Small intestine (tissue), 7 donors: ENCODE data around the gene RALGPS2. TPM values are rescaled to one million over a fixed set of nuclear protein-coding genes. Genes with fewer than 3 reads are reported as not detected.

Source experiments
- DNase-seq, 2 donors: peaks; one replicate each; pipeline versions ENCODE4 v3.0.0 to v3.0.0-alpha.2; 2013
- FAIRE-seq: peaks from 2 replicates; lab custom pipeline; 2012; peaks lifted over from hg19 to GRCh38; lab: Jason Lieb, UNC
- H3K27ac ChIP-seq, 3 donors: one replicate each; pipeline ENCODE4 v1.5.1; 2013; ENCODE audit warnings: low read length in 2 of 3, mild to moderate bottlenecking in 2 of 3, control low read depth in 1 of 3, inconsistent platforms in 1 of 3, low read depth in 1 of 3, moderate library complexity in 1 of 3
- H3K27me3 ChIP-seq, 3 donors: one replicate each; pipeline ENCODE4 v1.6.1; 2013; ENCODE audit warnings: low read length in 3 of 3, inconsistent platforms in 1 of 3; ENCODE audit not compliant: control insufficient read depth in 3 of 3, insufficient read depth in 3 of 3
- H3K36me3 ChIP-seq, 3 donors: one replicate each; pipeline ENCODE4 v1.6.1; 2013; ENCODE audit warnings: low read length in 3 of 3, inconsistent platforms in 1 of 3, low read depth in 1 of 3, mild to moderate bottlenecking in 1 of 3, moderate library complexity in 1 of 3; ENCODE audit not compliant: control insufficient read depth in 3 of 3, insufficient read depth in 2 of 3
- H3K4me1 ChIP-seq, 3 donors: one replicate each; pipeline ENCODE4 v1.6.1; 2013; ENCODE audit warnings: low read length in 2 of 3, inconsistent platforms in 1 of 3, low read depth in 1 of 3, mild to moderate bottlenecking in 1 of 3, moderate library complexity in 1 of 3; ENCODE audit not compliant: control insufficient read depth in 3 of 3, insufficient read depth in 2 of 3
- H3K4me3 ChIP-seq, 3 donors: one replicate each; pipeline ENCODE4 v1.5.1; 2013; ENCODE audit warnings: low read length in 3 of 3, control low read depth in 1 of 3, inconsistent platforms in 1 of 3, low read depth in 1 of 3, mild to moderate bottlenecking in 1 of 3, moderate library complexity in 1 of 3
- H3K9me3 ChIP-seq, 2 donors: one replicate each; pipeline ENCODE4 v1.6.1; 2013; ENCODE audit warnings: low read depth in 1 of 2, low read length in 1 of 2; ENCODE audit not compliant: control insufficient read depth in 2 of 2, insufficient read depth in 1 of 2
- WGBS, 3 donors: extraction: QIAGEN DNeasy Blood & Tissue Kit; methylation state at CpG; one replicate each; pipeline ENCODE4 v1.1.7; 2013; 5-methylcytosine and 5-hydroxymethylcytosine counted together
- polyA plus RNA-seq, 4 donors: library from polyadenylated mRNA; stranded (reverse) in 3 of 4; unstranded in 1 of 4; fragments of 200-250 nt in 3 of 4; fragments of 120-200 nt in 1 of 4; gene quantifications; one replicate each; pipeline versions ENCODE4 v1.2.1 to v1.2.3, GENCODE V29; 2013
- donor health status: healthy with polysubstance abuse.
- donor health status: control.
- donor health status: control.
- donor health status: Bipolar disorder and iron deficiency.
- donor health status: healthy.

RALGPS2 gene
- polyA plus RNA-seq, 4 donors: 5.2 to 27.1 (median 6.8) TPM

DNA sequence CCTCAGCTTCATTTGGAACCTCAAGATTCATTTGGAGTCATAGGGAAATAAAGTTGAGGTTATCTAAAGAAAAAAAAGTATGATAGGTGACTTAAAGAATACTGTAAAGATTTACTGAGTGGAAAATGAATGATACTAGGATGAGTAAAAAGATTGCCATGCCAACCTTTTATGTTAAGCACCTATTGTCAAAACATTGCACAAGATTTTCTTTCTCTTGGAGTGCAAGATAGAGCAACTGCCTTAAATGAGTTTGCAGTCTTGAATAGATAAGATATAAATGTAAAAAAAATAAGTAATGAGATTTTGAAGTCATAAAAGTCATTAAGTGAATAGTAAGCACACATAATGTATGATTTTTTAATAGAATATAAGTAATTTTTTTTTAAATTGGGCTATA, 150.9 kb downstream of the RALGPS2 start:
- H3K4me3 ChIP-seq: no peak overlapping the region
- FAIRE-seq (no peak), DNase-seq (no peak)
- H3K36me3 ChIP-seq: peaks cover 0 to 6% (median 0%) of the 10 kb centered on the region in 3 donors
- no peak overlapping the region for H3K27ac ChIP-seq
- H3K4me1 ChIP-seq: peaks cover 3 to 11% (median 5%) of the 10 kb centered on the region in 3 donors
- H3K27me3 ChIP-seq: no peaks in the 10 kb centered on the region
- no peaks in the 10 kb centered on the region for H3K9me3 ChIP-seq

DNA sequence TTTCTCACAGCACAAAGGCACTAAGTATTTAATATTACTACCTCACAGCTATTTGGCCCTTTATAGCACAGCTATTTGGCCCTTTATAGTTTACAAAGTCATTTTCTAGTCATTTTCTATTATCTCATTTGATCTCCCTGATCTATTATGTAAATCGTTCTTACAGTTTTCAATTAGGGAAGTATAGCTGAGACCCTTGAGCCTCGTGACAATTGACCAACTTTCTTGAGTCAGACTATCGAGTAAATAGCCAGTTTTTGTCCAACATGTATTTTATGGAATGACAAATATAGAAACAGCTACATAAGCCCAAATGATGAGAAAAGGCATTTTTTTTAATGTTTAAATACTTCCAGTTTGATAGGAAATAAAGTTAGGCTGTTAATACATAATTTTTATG, 152.9 kb downstream of the RALGPS2 start:
- whole genome bisulfite sequencing, 3 donors: 82 to 85% (median 83%) methylated on average over 3 of the region's 3 CpGs
- H3K27me3 ChIP-seq: no peaks in the 10 kb centered on the region
- peaks cover 0 to 6% (median 0%) of the 10 kb centered on the region in 3 donors for H3K36me3 ChIP-seq
- no peak overlapping the region for H3K4me3 ChIP-seq
- no peaks in the 10 kb centered on the region for H3K9me3 ChIP-seq
- DNase-seq: no peak
- FAIRE-seq: no peak
- no peaks in the 10 kb centered on the region for H3K4me1 ChIP-seq
- no peak overlapping the region for H3K27ac ChIP-seq

DNA sequence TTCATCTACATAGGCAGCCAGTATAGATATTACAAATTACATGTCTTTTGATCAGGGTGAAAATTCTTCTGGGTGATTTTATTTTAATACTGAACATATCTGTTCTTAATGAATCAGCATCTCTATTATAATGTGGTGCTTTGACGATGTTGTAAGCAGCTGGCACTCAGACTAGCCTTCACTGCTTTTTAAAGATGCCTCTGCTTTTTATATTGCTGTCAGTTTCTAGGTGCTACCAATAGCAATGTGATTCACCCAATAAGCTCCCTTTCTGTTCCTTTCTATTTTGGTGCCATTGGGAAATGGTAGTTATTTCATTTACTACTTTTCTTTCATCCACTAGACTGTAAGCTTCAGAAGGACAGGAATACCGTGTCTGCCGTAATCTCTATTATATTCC, 156.9 kb downstream of the RALGPS2 start:
- no peaks in the 10 kb centered on the region for H3K27me3 ChIP-seq
- H3K4me3 ChIP-seq: no peak overlapping the region
- DNase-seq: no peak
- WGBS, 3 donors: 95 to 98% (median 98%) methylated on average over 3 of the region's 3 CpGs
- no peak for FAIRE-seq
- H3K9me3 ChIP-seq: no peaks in the 10 kb centered on the region
- no peak overlapping the region for H3K27ac ChIP-seq
- no peaks in the 10 kb centered on the region for H3K4me1 ChIP-seq
- H3K36me3 ChIP-seq: peaks cover 0 to 7% (median 0%) of the 10 kb centered on the region in 3 donors

DNA sequence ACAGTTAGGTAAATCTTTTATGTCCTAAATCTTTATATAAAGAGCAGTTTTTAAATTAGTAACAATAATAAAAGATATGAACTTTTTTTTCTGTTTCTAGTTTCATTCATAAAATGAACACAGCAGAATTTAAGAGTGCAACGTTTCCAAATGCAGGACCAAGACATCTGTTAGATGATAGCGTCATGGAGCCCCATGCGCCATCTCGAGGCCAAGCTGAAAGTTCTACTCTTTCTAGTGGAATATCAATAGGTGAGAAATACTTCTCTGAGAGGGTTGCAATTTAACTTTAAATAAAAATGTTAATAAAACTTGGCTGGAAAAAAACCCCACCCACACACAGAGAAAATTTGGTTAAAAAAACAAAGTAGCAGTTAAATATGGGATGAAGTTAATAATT, 160.8 kb downstream of the RALGPS2 start:
- Histone ChIP-seq H3K4me1 (no peaks in the 10 kb centered on the region), H3K4me3 (no peak overlapping the region), H3K36me3 (peaks cover 0 to 9% (median 0%) of the 10 kb centered on the region in 3 donors), H3K27me3 (no peaks in the 10 kb centered on the region), H3K9me3 (no peaks in the 10 kb centered on the region), H3K27ac (no peak overlapping the region)
- 85 to 93% (median 89%) methylated on average over 4 of the region's 4 CpGs for WGBS, 3 donors
- DNase-seq (no peak), FAIRE-seq (no peak)

DNA sequence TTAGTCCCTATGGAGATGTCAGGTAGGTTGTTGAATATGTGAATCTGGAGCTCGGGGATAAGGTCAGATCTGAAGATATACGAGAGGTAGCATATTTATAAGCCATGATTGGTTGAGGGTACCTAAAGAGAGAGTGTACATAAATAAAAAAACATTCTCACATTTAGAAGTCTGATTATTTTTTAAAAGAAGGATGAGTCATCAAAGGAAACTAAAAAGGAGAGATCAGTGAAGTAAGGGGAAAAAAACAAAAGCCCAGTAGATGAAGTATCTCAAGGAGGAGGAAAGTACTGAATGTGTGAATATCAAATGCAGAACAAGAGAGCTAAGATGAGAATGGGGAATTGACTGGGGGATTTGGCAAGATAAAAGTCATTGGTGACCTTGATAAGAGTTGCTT, 161.5 kb downstream of the RALGPS2 start:
- 86 to 96% (median 87%) methylated on average over 2 of the region's 2 CpGs for WGBS, 3 donors
- Histone ChIP-seq H3K36me3 (peaks cover 0 to 9% (median 0%) of the 10 kb centered on the region in 3 donors), H3K27ac (no peak overlapping the region), H3K4me3 (no peak overlapping the region), H3K27me3 (no peaks in the 10 kb centered on the region), H3K9me3 (no peaks in the 10 kb centered on the region), H3K4me1 (no peaks in the 10 kb centered on the region)
- DNase-seq (no peak), FAIRE-seq (no peak)

DNA sequence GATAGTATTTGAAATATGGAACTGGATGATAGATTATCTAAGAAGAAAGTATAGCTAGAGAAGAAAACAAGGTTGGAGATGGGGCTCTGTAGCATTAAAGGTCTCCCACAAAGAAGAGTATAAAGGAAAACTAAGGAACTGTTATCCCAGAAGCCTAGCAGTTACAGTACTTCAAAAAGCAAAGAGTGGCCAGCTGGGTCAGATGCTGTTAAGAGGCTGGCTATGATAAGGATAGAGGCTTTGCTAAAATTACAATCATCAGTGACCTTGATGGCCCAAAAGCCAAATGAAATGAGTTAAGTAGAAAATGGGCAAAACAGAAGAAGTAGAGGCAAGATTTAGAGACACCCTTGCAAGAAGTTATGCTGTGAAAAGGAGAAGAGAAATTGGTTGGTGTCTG, 170.9 kb downstream of the RALGPS2 start:
- Histone ChIP-seq H3K27ac (no peak overlapping the region), H3K4me1 (no peaks in the 10 kb centered on the region), H3K27me3 (no peaks in the 10 kb centered on the region), H3K36me3 (peaks cover 0 to 2% (median 0%) of the 10 kb centered on the region in 3 donors), H3K4me3 (no peak overlapping the region), H3K9me3 (no peaks in the 10 kb centered on the region)
- FAIRE-seq (no peak), DNase-seq (no peak)

DNA sequence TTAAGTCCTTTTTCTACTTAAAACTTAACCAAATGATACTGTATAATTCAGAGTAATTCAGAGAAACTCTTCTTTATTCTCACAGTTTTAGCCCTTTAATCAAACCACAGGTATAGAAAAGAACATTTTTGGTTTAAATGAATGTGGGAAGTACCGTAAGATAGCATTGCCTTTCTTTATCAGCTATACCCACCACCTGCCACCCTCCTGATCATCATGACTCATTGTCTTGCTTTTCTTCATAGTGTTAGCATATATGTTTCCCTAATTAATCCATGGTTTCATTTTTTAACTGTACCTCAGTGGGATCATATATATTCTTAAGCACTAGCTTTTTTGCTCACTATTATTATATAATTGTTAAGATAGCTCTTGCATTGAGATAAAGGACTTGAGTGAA, 173.4 kb downstream of the RALGPS2 start:
- DNase-seq (no peak), FAIRE-seq (no peak)
- WGBS, 3 donors: 88 to 96% (median 92%) methylated on average over 1 of the region's 1 CpG
- Histone ChIP-seq H3K4me1 (no peaks in the 10 kb centered on the region), H3K36me3 (peaks cover 0 to 2% (median 0%) of the 10 kb centered on the region in 3 donors), H3K4me3 (no peak overlapping the region), H3K9me3 (no peaks in the 10 kb centered on the region), H3K27me3 (no peaks in the 10 kb centered on the region), H3K27ac (no peak overlapping the region)

DNA sequence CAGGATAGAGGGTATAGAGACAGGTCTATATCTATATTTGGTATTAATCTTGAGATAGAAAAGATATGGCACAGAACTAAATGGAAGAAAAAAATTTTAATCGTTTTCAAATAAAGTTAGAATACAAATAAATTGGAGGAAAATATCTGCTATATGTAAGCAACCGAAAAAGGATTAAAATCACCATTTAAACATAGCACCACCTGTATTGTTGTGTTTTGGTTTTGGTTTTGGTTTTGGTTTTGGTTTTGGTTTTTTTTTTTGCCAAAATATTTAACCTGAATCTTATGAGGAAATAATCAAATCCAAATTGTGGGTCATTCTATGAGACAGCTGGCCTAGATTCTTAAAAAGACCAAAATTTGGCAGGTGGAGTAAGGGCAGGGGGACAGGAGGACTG, 174.4 kb downstream of the RALGPS2 start:
- H3K9me3 ChIP-seq: no peaks in the 10 kb centered on the region
- peaks cover 0 to 2% (median 0%) of the 10 kb centered on the region in 3 donors for H3K36me3 ChIP-seq
- 77 to 86% (median 82%) methylated on average over 2 of the region's 2 CpGs for WGBS, 3 donors
- FAIRE-seq (no peak), DNase-seq (no peak)
- no peak overlapping the region for H3K4me3 ChIP-seq
- no peaks in the 10 kb centered on the region for H3K4me1 ChIP-seq
- no peaks in the 10 kb centered on the region for H3K27me3 ChIP-seq
- H3K27ac ChIP-seq: no peak overlapping the region

DNA sequence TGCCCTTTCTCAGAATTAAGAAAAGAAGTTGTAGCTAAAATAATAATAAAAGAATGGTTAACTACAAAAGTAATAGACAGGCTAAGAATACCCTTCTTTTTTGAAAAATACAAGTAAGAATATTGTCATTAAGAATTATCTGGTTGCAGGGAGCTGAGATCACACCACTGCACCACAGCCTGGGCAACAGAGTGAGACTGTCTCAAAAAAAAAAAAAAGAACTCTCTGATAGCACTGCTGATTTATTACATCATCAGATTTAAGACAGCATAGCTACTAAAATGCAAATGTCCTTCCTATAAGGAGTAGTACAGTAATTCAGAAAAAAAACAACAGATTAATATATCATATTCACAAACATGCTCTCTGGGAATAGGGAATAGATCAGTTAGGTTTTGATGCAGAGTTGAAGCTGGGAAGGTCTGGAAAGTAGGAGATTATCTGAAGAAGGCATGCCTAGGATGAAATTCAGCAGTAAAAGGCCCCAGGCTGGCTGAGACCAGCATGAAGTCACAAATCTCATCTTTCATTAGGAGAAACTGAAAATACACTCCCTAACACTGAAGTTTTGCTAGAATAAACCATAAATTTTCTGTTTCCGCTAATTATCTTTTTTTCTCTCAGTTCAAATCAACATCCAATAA, 176.6 kb downstream of the RALGPS2 start:
- Histone ChIP-seq H3K4me3 (no peak overlapping the region), H3K27ac (no peak overlapping the region), H3K27me3 (no peaks in the 10 kb centered on the region), H3K36me3 (peaks cover 0 to 4% (median 0%) of the 10 kb centered on the region in 3 donors), H3K9me3 (no peaks in the 10 kb centered on the region), H3K4me1 (no peaks in the 10 kb centered on the region)
- no peak for FAIRE-seq
- DNase-seq: no peak
- WGBS, 3 donors: 97 to 100% (median 97%) methylated on average over 1 of the region's 1 CpG
